NK-92 (cell line): Measurements from ENCODE around the gene DNAH10.

Experiments used
- DNase-seq: peaks from one replicate; lab custom pipeline; 2025; ENCODE audit not compliant: unreplicated experiment; lab: John Stamatoyannopoulos, UW

The DNAH10 gene

GRCh38 chr12:123965382-123965781 is 203.3 kb downstream of the DNAH10 start:
- DNase-seq, result no peak

GRCh38 chr12:123966596-123966995 is 204.5 kb downstream of the DNAH10 start:
- DNase-seq, result no peak

GRCh38 chr12:123967121-123967586 is 205.1 kb downstream of the DNAH10 start:
- DNase-seq, result no peak

GRCh38 chr12:123971449-123971769 is 209.3 kb downstream of the DNAH10 start:
- DNase-seq, result no peak

GRCh38 chr12:123971770-123972456 is 209.8 kb downstream of the DNAH10 start:
- no peak for DNase-seq

- DNase-seq, result peak; percentile 30
Measured at GRCh38 chr12:123972457-123973401, 210.6 kb downstream of the DNAH10 start, which contains the start of the genes CCDC92 and ZNF664. Gene CCDC92, minus strand, starts transcription at chr12:123972831. Its CDS starts 28,526 bp downstream, at chr12:123944305. Gene ZNF664, plus strand, starts transcription at chr12:123973215. Its CDS starts 38,930 bp downstream, at chr12:124012145.

GRCh38 chr12:123973552-123974341 is 211.6 kb downstream of the DNAH10 start:
- no peak for DNase-seq

- no peak for DNase-seq
Measured at GRCh38 chr12:123976227-123976826, 214.2 kb downstream of the DNAH10 start.

- no peak for DNase-seq
Measured at GRCh38 chr12:123979566-123979965, 217.5 kb downstream of the DNAH10 start.

GRCh38 chr12:123982269-123982668 is 220.2 kb downstream of the DNAH10 start:
- no peak for DNase-seq

GRCh38 chr12:123983822-123984485 is 221.9 kb downstream of the DNAH10 start:
- DNase-seq, result no peak

- DNase-seq, result no peak
Measured at GRCh38 chr12:123984903-123985302, 222.8 kb downstream of the DNAH10 start.
